Upper lobe of left lung (tissue), 4 donors: ENCODE measurements around the gene PDE4D.

Source experiments
- POLR2A ChIP-seq, 4 donors: fragments of 450-650 bp; IDR thresholded peaks; one replicate each; pipeline ENCODE4 v1.5.1; 2016 to 2017; ENCODE audit warnings: antibody characterized with exemption in 4 of 4, mild to moderate bottlenecking in 2 of 4
- POLR2AphosphoS5 ChIP-seq, 2 donors: sonication (generic); formaldehyde crosslinking; IDR thresholded peaks; one replicate each; pipeline ENCODE4 v1.5.1; 2017; ENCODE audit warnings: antibody characterized with exemption in 2 of 2
- TF ChIP-seq, protein P1 (sequence below), 6 experiments: fragments of 450-650 bp in 4 of 6; fragments of 200-600 bp in 2 of 6; sonication (generic) in 2 of 6; IDR thresholded peaks; one replicate each; pipeline ENCODE4 v1.5.1; 2016 to 2019; ENCODE audit warnings: antibody characterized with exemption in 6 of 6

DNA sequence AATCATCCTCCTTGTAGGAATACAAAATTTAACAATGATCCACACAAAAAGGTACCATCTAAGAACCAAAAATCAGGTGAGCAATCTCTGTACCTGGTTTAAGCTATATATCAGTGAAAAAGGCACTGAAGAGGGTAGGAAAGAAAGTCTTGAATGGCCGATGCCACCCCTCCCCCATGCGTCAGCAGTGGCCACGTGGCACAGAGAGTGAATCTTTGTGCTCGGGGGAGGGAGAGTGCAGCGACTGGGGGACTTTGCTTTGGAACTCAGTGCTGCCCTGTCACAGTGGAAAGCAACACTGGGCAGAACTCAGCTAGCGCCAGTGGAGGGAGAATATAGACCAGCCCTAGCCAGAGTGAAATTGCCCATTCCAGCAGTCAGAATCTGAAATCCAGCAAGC, 28.3 kb upstream of the PDE4D start:
- TF ChIP-seq, protein P1, sequence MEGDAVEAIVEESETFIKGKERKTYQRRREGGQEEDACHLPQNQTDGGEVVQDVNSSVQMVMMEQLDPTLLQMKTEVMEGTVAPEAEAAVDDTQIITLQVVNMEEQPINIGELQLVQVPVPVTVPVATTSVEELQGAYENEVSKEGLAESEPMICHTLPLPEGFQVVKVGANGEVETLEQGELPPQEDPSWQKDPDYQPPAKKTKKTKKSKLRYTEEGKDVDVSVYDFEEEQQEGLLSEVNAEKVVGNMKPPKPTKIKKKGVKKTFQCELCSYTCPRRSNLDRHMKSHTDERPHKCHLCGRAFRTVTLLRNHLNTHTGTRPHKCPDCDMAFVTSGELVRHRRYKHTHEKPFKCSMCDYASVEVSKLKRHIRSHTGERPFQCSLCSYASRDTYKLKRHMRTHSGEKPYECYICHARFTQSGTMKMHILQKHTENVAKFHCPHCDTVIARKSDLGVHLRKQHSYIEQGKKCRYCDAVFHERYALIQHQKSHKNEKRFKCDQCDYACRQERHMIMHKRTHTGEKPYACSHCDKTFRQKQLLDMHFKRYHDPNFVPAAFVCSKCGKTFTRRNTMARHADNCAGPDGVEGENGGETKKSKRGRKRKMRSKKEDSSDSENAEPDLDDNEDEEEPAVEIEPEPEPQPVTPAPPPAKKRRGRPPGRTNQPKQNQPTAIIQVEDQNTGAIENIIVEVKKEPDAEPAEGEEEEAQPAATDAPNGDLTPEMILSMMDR (IDR thresholded peaks at IDR 0.05): no peak
- TF ChIP-seq POLR2AphosphoS5 (IDR thresholded peaks at IDR 0.05) (no peak), POLR2A (IDR thresholded peaks at IDR 0.05) (no peak)
